Islet of Langerhans (tissue), 1 donor: ENCODE data around the gene NXPE4.

Experiments used
- FAIRE-seq: peaks from one replicate; lab custom pipeline; 2011; peaks lifted over from hg19 to GRCh38; lab: Jason Lieb, UNC

NXPE4 gene

GRCh38 chr11:114559425-114560310, 35.9 kb downstream of the NXPE4 start, which contains the start of gene NXPE1:
Gene NXPE1 (minus strand): TSS chr11:114559881. CDS start chr11:114551201, 8,680 bp downstream.
- FAIRE-seq: no peak

GRCh38 chr11:114556135-114556534, 39.5 kb downstream of the NXPE4 start:
- no peak for FAIRE-seq

- FAIRE-seq: no peak
Measured at GRCh38 chr11:114553642-114554041, 41.9 kb downstream of the NXPE4 start.

GRCh38 chr11:114551060-114551459, 44.5 kb downstream of the NXPE4 start:
- no peak for FAIRE-seq

- no peak for FAIRE-seq
Measured at GRCh38 chr11:114525682-114526081, 69.9 kb downstream of the NXPE4 start.

- FAIRE-seq: no peak
Measured at GRCh38 chr11:114524122-114524521, 71.5 kb downstream of the NXPE4 start.

DNA sequence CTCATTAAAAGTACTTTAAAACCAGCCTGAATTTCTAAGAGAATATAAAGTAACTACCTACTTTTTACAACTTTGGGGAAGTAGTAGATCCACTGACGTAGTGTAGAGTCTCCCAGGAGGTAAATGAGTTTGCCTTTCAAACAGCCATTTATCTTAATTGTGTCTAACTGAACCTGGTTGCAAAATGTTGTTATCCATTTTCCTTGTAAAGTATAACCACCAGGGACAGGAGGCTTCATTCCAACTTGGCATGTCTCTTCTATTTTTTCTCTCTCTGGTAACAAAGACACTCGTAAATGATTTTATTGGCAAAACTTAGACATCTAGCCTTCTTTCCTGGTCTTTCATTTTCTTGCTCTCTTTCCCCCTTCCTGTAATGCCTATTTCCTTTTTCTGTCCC, 72.8 kb downstream of the NXPE4 start:
- no peak for FAIRE-seq
